Measurements from ENCODE around the gene SLC2A11. TPM values are rescaled to one million over a fixed set of nuclear protein-coding genes. Genes with fewer than 3 reads are reported as not detected.
A peak's percentile ranks its signal among the peaks of the same experiment; 100 is the strongest.
"Not testable (repeated sequence)": the region's sequence is repeated elsewhere in the genome, so short reads cannot be mapped to it uniquely, and the experiment has no call there.

SLC2A11 gene
- total RNA-seq, 1 experiment from 2014 or later, result 20.6 TPM

DNA sequence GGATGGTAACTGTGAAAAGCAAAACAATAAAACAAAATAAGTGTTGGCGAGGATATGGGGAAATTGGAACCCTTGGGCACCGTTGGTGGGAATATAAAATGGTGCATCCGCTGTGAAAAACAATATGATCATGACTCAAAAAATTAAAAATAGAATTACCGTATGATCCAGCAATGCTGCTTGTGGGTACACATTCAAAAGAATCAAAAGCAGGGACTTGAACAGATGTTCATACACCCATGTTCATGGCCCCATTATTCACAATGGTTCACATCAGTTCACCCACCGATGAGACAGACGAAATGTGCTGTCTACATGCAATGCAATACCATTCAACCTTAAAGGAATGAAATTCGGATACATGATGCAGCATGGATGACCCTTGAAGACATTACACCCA, 17.6 kb upstream of the SLC2A11 start:
- DNase-seq (ENCODE audit: low read depth, low spot score), result no peak
- in situ Hi-C loops (cut with HindIII; ENCODE audit: low pct_unique_long_range_greater_than_20kb, low sequenced_read_pairs), result no loop called here

DNA sequence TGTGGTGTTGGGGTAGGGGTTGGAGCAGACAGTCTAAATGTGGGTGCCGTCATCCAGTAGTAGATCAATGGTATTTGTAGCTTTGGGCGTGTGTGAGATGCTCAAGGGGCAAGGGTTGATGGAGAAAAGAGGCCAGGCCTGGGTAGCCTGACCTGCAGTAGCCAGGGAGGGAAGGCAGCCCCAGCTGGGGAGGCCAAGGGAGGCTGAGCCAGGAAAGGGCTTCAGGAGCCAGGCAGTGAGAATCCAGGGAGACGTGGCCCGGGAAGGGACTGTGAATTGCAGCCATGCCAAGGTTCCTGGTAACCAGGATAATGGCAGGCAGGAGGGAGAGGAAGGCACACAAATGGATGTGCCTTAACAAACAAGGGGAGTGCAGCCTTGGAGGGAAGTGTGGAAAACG, 16.4 kb upstream of the SLC2A11 start:
- in situ Hi-C loops (cut with HindIII; ENCODE audit: low pct_unique_long_range_greater_than_20kb, low sequenced_read_pairs), result no loop called here

DNA sequence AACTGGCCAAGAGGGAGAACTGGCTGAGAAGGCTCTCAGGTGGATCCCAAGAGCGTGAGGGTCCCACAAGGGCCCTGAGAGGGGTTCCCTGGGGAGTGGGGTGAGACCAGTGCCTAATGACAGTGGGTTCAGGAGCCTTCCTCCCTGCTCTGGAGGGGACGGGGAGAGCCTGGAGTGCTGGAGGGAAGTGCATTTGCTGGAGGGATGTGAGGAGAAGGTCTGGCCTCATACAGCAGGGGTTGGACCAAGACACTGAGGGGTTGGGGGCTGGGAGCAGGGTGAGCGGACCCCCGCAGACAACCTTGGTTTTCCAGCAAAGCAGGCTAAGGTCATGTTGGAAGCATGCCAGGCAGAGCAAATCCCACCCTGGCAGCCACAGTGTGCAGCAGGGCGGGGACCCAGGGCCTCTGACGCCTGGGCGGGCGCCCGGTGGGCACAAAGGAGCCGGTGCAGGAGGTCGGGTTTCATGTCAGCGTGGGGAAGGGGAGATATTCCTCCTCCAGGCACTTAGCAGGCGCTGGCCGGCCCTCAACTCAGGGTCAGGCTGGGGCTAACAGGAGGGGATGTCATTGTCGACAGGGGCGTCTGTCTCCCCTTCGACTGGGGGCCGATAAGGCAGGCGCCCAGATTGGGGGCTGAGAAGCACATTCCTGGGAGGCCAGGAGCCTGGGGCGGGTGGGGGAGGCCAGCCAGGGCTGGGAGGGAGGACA, 15.8 kb upstream of the SLC2A11 start:
- in situ Hi-C loops (cut with HindIII; ENCODE audit: low pct_unique_long_range_greater_than_20kb, low sequenced_read_pairs), result no loop called here
- no peak for DNase-seq (ENCODE audit: low read depth, low spot score)

More for the DNA sequence above, 16.4 kb upstream of the SLC2A11 start:
- no peak for DNase-seq (ENCODE audit: low read depth, low spot score)

DNA sequence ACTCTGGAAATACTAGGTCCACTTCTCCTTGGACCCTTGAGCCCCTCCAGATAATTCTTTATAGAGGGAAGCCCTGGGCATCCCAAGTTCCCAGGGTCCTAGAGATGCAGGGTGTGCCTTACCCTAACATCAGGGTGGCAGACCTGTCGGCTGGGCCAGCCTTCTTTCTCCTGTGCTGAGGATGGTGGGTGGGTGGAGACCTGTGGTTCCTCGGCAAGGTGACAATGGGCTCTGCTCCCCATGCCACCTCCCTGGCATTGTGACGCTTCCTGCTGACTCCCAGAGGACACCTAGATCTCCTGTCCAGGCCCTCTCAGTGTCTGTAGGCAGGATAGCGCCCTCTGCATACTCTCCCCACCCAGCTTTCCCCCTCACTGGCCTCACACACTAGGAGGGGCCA, 15.1 kb upstream of the SLC2A11 start:
- in situ Hi-C loops (cut with HindIII; ENCODE audit: low pct_unique_long_range_greater_than_20kb, low sequenced_read_pairs), result no loop called here
- DNase-seq (ENCODE audit: low read depth, low spot score), result no peak

DNA sequence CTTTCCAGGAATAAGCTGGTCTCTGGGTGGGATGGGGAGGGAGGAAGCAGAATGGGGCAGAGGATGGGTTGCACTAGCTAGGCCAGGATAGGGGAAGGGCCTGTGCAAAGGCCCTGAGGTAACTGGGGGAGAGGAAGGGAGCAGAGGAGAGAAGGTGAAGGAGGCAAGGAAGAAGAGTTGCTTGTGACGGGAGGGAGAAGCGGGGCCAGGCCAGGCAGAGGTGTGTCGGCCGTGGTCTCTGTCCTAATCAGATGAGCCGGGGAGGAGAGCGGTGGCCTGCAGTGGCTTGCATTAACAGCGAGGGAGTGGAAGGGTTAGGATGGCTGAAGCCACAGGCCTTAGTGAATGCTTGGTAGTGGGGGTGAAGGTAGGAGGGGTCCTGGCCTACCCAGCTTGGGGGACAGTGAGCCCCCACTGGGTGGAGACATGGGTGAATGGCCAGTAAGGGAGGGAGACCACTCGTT, 12.9 kb upstream of the SLC2A11 start:
- in situ Hi-C loops (cut with HindIII; ENCODE audit: low pct_unique_long_range_greater_than_20kb, low sequenced_read_pairs), result no loop called here

DNA sequence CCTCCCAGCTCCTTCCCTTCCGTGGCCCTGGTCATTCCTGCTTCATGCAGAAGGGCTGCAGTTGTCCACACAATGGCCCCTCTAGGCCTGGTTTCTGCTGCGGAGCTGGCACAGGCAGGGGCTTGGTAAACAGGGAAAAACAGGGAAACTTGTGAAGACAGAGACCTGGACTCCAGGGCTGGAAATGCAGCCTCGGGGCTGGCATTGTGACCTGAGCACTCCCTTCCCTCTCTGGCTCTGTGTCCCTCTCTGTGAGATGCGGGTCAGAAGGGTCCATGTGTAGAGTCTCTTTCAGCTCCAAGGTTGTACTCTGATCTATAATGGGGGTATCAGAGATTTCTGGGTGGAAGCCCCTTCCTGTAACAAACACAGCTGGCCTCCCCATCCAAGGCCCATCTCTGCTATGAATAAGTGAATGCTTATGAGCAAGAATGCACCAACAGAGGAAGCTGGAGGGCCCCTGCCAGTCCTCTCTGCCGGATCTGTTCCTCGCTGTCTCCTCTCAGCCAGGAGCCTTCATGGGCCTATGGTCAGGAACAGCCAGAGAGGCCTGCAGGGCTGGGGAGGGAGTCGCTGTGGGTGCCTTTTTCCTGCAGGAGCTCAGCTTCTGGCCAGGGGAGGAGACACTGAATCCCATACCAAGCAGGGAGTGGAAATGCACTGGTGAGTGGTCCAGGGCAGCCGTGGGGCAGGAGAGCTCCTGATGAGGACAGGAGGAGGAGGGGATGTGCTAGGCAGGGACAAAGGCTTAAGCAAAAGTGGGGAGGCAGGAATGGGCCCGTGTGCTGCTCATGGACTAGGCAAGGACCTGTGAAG, 12.2 kb upstream of the SLC2A11 start:
- no peak for DNase-seq (ENCODE audit: low read depth, low spot score)
- in situ Hi-C loops (cut with HindIII; ENCODE audit: low pct_unique_long_range_greater_than_20kb, low sequenced_read_pairs), result no loop called here

More for the DNA sequence above, 12.9 kb upstream of the SLC2A11 start:
- DNase-seq (ENCODE audit: low read depth, low spot score), result no peak

DNA sequence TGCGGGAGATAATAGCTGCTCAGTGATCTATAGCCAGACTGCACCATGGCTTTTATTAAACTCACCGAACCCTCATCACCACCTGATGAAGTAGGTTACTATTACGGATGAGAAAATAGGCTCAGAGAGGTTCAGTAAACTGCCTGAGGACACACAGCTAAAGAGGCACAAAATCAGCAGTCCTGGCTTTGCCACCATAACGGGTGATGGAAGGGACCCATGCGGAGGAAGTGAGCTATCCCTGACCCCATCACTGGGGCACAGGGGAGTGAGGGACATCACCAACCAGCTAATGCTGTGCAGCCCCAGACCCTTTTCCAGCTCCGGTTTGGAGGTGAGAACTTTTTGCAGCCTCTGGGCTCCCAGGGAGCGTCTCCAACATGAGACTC, 11.6 kb upstream of the SLC2A11 start:
- DNase-seq (ENCODE audit: low read depth, low spot score), result no peak
- in situ Hi-C loops (cut with HindIII; ENCODE audit: low pct_unique_long_range_greater_than_20kb, low sequenced_read_pairs), result no loop called here

DNA sequence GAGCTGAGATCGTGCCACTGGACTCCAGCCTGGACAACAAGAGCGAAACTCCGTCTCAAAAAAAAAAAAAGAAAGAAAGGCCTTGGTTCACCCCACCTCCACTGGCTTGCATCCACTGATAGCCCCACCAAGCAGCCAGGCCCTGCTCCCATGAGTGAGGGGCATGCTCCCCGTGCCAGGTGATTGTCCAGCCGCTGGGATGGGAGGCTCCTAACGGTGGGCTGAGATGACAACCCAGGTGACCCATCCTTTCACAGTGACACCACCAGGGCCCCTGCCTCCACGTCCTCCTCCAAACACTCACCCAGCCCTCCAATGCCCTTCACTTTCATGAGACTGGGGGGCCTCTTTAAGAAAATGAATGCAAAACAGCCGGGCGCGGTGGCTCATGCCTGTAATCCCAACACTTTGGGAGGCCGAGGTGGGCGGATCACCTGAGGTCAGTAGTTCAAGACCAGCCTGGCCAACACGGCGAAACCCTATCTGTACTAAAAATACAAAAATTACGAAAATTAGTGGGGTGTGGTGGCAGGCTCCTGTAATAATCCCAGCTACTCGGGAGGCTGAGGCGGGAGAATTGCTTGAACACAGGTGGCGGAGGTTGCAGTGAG, 10.3 kb upstream of the SLC2A11 start:
- in situ Hi-C loops (cut with HindIII; ENCODE audit: low pct_unique_long_range_greater_than_20kb, low sequenced_read_pairs), result no loop called here

DNA sequence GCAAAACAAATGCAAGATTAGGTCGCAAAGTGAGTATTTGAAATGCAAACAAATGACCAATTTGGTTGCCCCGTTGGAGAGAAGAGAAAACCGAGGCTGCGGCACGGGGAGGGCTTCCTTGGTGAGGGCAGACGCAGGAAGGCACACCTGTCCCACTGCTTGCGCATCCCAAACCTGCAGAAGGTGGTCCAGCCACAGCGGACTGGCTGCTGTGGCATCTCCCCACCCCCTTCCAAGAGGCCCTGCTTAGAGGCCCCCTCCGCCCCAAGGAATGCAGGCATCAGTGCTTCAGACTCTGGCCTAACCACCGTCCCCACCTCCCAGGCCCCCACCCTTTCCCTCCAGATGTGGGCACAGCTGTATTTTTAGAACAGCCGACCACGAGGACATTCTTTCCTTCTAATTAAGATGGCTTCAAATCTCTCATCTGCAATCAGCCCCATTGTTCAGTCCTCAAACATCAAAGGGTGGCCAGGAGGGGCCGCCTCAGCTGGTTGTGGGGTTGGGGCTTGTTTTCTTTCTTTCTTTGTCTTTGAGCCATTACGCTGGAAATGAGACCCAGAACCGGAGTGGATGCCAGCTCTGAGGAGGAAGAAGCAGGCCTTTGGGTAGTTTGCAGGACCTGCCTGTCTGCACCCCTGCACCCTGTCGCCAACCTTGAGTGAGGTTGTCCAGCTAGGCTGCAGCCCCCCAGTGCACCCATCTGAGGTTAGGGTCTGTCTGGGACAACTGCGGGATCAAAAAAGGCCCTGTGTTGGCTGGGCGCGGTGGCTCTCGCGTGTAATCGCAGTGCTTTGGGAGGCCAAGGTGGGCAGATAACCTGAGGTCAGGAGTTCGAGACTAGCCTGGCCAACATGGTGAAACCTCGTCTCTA, 9.4 kb upstream of the SLC2A11 start:
- DNase-seq (ENCODE audit: low read depth, low spot score), result no peak

More for the DNA sequence above, 10.3 kb upstream of the SLC2A11 start:
- no peak for DNase-seq (ENCODE audit: low read depth, low spot score)

DNA sequence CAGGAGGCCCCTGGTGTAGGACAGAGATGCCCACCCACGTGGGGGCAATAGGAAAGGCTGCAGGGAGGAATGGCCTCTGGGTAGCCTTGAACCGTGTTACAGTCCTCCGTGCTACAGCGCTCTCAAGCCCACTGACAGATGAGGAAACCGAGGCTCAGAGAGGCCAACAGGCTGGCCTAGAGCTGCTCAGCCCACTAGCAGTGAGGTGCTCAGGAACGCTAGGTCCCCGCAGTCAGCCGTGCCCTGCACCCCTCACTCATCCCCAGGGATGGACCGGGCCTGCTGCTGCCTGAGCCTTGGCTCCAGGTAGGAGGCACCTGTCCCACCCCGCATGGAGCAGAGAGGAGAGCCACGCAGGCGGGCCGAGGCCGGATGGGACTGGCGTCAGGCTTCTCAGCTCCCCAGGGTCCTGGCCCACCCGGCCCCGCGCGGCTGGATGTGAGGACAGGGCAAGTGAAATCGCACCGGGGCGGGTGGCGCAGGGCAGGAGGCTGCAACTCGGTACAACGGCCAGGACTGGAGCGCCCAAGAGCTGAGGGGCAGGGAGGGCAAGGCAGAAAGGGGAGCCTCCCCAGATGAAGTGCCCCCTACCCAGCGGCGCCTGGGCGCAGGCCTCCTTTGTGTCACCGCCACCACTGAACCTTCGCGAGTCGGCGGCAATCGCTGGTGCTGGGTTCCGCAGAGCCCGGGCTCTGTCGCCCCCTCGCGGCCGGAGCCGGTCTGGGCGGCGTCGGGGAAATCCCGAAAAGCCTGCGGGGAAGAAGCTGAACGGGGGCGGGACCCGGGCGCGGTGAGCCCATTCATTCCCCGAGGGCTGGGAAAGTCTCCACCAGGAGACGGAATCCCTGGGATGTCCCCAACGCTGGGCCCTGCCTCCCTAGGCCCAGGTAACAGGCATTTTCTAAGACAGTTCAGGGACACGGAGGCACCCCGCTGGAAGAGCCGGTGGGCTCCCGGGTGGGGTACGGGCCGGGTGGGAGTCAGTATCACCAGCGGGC, 8.4 kb upstream of the SLC2A11 start:
- DNase-seq (ENCODE audit: low read depth, low spot score), result peak; percentile 78
- in situ Hi-C loops (cut with HindIII; ENCODE audit: low pct_unique_long_range_greater_than_20kb, low sequenced_read_pairs), result no loop called here

More for the DNA sequence above, 9.4 kb upstream of the SLC2A11 start:
- in situ Hi-C loops (cut with HindIII; ENCODE audit: low pct_unique_long_range_greater_than_20kb, low sequenced_read_pairs), result no loop called here

DNA sequence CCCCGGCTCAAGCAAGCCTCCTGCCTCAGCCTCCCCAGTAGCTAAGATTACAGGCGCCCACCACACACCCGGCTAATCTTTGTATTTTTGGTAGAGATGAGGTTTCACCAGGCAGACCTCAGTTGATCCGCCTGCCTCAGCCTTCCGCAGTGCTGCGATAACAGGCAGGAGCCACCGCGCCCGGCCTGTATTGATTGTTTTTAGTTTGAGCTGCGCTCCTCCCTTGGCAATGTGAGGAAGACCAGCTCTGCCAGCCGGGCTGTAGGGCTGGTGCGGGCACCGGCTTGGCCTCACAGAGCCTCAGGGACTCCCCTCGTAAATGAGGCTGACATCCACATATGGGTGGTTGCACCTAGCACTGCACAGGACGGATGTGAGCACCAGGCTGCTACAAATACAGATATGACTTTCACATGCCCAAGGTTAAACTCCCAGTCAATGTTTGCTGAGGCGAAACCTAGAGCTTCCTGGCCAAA, 7.5 kb upstream of the SLC2A11 start:
- in situ Hi-C loops (cut with HindIII; ENCODE audit: low pct_unique_long_range_greater_than_20kb, low sequenced_read_pairs), result no loop called here
- DNase-seq (ENCODE audit: low read depth, low spot score), result no peak

DNA sequence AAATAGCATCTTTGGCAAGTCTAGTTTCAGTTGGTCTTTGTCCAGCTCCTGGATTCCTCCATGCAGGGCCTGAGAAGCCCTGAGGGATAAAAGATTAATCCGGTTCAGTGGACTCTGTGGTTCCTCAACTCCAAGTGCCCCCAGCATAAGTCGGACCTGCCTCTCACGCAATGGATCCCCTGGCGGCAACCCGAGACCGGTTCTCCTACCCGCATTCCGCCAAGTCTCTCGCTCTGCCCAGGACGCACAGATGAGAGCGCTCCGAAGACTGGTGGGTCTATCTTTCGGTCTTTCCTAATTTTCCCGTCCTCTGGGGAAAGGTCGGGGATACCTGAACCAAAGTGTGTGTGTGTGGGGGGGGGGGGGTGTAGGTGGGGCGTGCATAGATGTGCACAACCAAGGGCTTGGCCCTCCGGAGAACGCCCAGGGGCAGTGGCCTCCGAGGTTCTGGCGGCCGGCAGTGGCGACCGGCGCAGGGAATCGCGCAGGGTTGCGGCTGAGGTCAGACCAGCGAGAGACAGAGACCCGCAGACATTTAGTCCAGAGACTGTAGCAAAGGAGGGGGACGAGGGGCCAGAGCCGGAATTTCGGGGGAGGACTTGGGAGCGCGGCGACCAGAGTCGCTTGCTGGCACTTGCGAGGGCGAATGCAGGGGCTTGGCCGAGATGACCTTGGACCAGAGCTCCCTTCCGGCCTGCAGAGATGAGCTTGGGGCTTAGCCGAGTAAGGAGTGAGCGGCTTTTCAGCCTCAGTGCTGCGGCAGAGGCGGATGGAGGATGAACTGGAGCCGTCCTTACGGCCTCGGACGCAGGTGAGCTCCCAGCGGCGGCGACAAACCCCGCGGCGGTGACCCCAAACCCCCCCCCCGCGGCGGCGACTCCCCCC, 712 bp upstream of the SLC2A11 start:
- in situ Hi-C loops (cut with HindIII; ENCODE audit: low pct_unique_long_range_greater_than_20kb, low sequenced_read_pairs), result no loop called here
- peak; percentile 72 for DNase-seq (ENCODE audit: low read depth, low spot score)

DNA sequence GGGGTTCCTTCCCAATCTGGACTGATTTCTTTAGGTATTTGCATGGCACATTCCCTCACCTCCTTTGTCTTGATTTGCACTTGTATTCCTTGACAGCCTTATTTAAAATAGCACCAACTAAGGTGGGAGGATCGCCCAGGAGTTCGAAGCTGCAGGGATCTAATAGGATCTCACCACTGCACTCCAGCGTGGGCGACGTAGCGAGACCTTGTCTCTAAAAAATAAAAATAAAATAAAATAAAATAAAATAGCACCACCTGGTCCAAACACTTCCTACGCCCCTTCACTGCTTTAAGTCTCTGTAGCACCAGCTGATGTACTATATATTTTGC, 775 bp downstream of the SLC2A11 start:
- in situ Hi-C loops (cut with HindIII; ENCODE audit: low pct_unique_long_range_greater_than_20kb, low sequenced_read_pairs), result no loop called here
- DNase-seq (ENCODE audit: low read depth, low spot score), result no peak

DNA sequence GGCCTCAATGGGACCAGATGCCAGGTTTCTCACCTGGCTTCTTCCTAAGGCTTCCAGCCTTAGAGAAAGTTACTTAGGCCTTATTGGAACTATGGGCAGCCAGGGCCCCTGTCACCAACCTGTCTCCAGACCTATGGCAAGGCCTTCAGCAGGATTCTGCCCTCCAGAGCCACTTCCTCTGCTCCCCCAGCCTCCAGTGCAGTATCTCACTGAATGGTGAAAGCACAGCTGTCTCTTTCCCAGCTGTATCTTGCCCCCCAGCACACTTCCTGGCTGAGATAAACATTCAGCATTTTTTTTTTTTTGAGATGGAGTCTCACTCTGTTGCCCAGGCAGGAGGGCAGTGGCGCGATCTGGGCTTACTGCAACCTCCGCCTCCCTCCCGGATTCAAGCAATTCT, 1.5 kb downstream of the SLC2A11 start:
- in situ Hi-C loops (cut with HindIII; ENCODE audit: low pct_unique_long_range_greater_than_20kb, low sequenced_read_pairs), result no loop called here
- DNase-seq (ENCODE audit: low read depth, low spot score), result no peak

DNA sequence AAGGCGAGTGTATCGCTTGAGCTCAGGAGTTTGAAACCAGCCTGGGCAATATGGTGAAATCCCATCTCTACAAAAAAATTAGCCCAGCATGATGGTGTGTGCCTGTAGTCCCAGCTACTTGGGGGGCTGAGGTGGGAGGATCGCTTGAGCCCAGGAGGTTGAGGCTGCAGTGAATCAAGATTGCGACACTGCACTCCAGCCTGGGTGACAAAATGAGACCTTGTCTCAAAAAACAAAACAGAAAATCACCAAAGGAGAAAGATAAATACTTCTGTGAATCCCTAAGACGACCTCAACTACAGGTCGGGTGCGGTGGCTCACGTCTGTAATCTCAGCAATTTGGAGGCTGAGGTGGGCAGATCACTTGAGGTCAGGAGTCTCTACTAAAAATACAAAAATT, 2.5 kb downstream of the SLC2A11 start:
- DNase-seq (ENCODE audit: low read depth, low spot score); in situ Hi-C loops (cut with HindIII; ENCODE audit: low pct_unique_long_range_greater_than_20kb, low sequenced_read_pairs): not testable (repeated sequence)

DNA sequence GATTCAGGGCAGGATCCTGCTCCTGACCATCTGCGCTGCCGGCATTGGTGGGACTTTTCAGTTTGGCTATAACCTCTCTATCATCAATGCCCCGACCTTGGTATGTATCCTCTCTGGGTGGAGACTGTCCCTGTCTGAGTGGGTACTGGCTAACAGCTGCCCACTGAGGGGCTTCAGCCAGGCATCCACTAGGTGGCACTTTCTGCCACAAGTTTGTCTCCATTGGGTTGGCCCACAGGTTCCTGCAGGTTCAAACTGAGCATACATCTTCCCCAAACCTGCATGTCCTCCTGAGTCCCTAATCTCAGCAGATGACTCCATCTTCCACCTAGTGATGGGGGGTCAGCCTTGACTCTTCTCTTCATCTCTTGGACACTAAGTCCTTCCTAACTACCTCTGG, 4.4 kb downstream of the SLC2A11 start:
- in situ Hi-C loops (cut with HindIII; ENCODE audit: low pct_unique_long_range_greater_than_20kb, low sequenced_read_pairs), result no loop called here
- DNase-seq (ENCODE audit: low read depth, low spot score), result peak; percentile 85

Measured in SK-MEL-5 (cell line).